Neural progenitor cell (in vitro differentiated cells): ENCODE results near the gene NTM.

Source experiments
- CTCF ChIP-seq: fragments of 200-600 bp; sonication (generic); IDR thresholded peaks from 2 replicates; pipeline ENCODE4 v1.5.1; 2017; ENCODE audit warnings: antibody characterized with exemption, mild to moderate bottlenecking
- EZH2 ChIP-seq: fragments of 200-600 bp; sonication (generic); IDR thresholded peaks from 2 replicates; pipeline ENCODE4 v1.6.1; 2017; ENCODE audit warnings: antibody characterized with exemption, mild to moderate bottlenecking, moderate library complexity

GRCh38 chr11:132055296-132055695 is 684.9 kb downstream of the NTM start:
- no peak for TF ChIP-seq CTCF
- no peak for TF ChIP-seq EZH2
